Measurements from ENCODE around the gene ITCH. TPM values are rescaled to one million over a fixed set of nuclear protein-coding genes. Genes with fewer than 3 reads are reported as not detected.
"Not testable (repeated sequence)": the region's sequence is repeated elsewhere in the genome, so short reads cannot be mapped to it uniquely, and the experiment has no call there.

The ITCH gene
- total RNA-seq, 4 donors from 2014 or later: 50.3 to 64.3 (median 52.8) TPM

DNA sequence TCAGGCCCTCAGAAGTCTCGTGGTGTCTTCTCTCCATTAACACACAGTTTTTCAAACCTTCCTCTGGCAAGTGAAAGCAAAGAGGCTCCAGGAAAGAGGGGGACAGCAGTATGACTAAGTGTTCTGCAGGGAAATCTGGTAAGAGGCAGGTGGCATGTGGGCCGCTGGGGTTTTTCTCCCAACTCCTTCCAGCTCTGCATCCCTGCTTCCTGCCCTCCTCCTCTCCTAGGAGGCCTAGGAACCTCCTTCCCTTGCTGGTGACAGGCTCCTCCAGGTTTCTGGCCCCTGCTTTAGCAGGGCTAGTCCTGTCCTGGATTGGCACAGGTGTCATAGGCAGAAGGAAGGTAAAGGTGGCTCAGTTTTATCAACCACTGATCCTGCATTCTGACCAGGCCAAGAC lies 7.6 kb upstream of the ITCH start:
- H3K27me3 ChIP-seq: no peaks in the 10 kb centered on the region
- no peaks in the 10 kb centered on the region for H3K9me3 ChIP-seq
- H3K4me3 ChIP-seq: no peak overlapping the region
- WGBS: 73% methylated on average over 2 of the region's 2 CpGs
- DNase-seq (ENCODE audit: extremely low spot score): no peak
- H3K27ac ChIP-seq (replicated peaks in 1 of 4): no peak overlapping the region
- H3K36me3 ChIP-seq: no peaks in the 10 kb centered on the region
- H3K4me1 ChIP-seq: no peaks in the 10 kb centered on the region
- intact Hi-C loops (cut with DNase I): no loop called here
- TF ChIP-seq EP300 (IDR thresholded peaks at IDR 0.05) (no peak), POLR2AphosphoS5 (IDR thresholded peaks at IDR 0.05) (no peak), POLR2A (IDR thresholded peaks at IDR 0.05; ENCODE audit: low read depth) (no peak)
- TF ChIP-seq, protein P1, sequence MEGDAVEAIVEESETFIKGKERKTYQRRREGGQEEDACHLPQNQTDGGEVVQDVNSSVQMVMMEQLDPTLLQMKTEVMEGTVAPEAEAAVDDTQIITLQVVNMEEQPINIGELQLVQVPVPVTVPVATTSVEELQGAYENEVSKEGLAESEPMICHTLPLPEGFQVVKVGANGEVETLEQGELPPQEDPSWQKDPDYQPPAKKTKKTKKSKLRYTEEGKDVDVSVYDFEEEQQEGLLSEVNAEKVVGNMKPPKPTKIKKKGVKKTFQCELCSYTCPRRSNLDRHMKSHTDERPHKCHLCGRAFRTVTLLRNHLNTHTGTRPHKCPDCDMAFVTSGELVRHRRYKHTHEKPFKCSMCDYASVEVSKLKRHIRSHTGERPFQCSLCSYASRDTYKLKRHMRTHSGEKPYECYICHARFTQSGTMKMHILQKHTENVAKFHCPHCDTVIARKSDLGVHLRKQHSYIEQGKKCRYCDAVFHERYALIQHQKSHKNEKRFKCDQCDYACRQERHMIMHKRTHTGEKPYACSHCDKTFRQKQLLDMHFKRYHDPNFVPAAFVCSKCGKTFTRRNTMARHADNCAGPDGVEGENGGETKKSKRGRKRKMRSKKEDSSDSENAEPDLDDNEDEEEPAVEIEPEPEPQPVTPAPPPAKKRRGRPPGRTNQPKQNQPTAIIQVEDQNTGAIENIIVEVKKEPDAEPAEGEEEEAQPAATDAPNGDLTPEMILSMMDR (IDR thresholded peaks at IDR 0.05): no peak

DNA sequence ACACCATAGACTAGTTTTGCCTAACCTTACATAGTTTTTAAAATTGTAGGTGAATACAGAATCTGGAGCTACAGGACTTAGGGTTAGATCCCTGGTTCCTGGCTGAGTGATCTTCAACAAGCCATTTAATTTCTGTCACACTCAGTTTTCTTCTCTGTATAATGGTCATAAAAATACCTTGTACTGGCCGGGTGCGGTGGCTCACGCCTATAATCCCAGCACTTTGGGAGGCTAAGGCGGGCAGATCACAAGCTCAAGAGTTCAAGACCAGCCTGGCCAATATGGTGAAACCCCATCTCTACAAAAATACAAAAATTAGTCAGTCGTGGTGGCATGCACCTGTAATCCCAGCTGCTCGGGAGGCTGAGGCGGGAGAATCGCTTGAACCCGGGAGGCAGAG lies 3.3 kb upstream of the ITCH start:
- H3K27me3 ChIP-seq; H3K36me3 ChIP-seq; H3K27ac ChIP-seq (replicated peaks in 1 of 4); DNase-seq (ENCODE audit: extremely low spot score); H3K9me3 ChIP-seq; H3K4me3 ChIP-seq: not testable (repeated sequence)
- peaks cover 12 to 13% (median 13%) of the 10 kb centered on the region in 4 donors for H3K4me1 ChIP-seq
- 96% methylated on average over 9 of the region's 9 CpGs for WGBS
- intact Hi-C loops (cut with DNase I): loop anchor here (5.0 kb wide), 1 partner anchor 57 kb away; the partner anchor contains the start of gene AHCY

DNA sequence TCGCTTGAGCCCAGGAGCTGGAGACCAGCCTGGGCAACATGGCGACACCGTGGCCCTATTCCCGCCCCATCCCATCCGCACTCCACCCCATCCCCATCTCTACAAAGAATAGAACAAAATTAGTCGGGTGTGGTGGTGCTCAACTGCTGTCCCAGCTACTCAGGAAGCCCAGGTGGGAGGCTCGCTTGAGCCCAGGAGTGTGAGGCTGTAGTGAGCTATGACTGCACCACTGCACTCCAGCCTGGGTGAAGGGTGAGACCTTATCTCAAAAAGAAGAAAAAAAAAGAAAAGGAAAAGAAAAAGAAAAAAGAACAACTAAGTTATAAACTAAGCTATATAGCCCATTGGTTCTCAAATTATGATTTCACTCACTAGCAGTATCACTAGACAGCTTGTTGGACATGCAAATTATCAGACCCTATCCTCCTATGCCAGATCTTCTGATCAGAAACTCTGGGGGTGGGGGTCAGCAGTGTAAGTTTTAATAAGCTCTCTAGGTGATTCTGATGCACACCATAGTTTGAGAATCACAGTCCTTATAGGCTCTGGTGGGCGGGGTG lies 491 bp upstream of the ITCH start:
- no peak for DNase-seq (ENCODE audit: extremely low spot score)
- H3K27me3 ChIP-seq: no peaks in the 10 kb centered on the region
- H3K27ac ChIP-seq (replicated peaks in 1 of 4): peak overlapping the region; percentile 90 to 97 (median 93)
- peaks cover 37 to 42% (median 41%) of the 10 kb centered on the region in 4 donors for H3K4me1 ChIP-seq
- TF ChIP-seq EP300 (IDR thresholded peaks at IDR 0.05): no peak
- TF ChIP-seq POLR2AphosphoS5 (IDR thresholded peaks at IDR 0.05): no peak
- TF ChIP-seq, protein P1 (IDR thresholded peaks at IDR 0.05): no peak
- TF ChIP-seq POLR2A (IDR thresholded peaks at IDR 0.05; ENCODE audit: low read depth): no peak
- no peaks in the 10 kb centered on the region for H3K9me3 ChIP-seq
- H3K4me3 ChIP-seq: peak overlapping the region; percentile 69 to 96 (median 92)
- H3K36me3 ChIP-seq: peaks cover 0 to 4% (median 0%) of the 10 kb centered on the region in 4 donors
- intact Hi-C loops (cut with DNase I): loop anchor here (5.0 kb wide), 1 partner anchor 60 kb away; the partner anchor contains the start of gene AHCY
- 67% methylated on average over 8 of the region's 8 CpGs for WGBS

DNA sequence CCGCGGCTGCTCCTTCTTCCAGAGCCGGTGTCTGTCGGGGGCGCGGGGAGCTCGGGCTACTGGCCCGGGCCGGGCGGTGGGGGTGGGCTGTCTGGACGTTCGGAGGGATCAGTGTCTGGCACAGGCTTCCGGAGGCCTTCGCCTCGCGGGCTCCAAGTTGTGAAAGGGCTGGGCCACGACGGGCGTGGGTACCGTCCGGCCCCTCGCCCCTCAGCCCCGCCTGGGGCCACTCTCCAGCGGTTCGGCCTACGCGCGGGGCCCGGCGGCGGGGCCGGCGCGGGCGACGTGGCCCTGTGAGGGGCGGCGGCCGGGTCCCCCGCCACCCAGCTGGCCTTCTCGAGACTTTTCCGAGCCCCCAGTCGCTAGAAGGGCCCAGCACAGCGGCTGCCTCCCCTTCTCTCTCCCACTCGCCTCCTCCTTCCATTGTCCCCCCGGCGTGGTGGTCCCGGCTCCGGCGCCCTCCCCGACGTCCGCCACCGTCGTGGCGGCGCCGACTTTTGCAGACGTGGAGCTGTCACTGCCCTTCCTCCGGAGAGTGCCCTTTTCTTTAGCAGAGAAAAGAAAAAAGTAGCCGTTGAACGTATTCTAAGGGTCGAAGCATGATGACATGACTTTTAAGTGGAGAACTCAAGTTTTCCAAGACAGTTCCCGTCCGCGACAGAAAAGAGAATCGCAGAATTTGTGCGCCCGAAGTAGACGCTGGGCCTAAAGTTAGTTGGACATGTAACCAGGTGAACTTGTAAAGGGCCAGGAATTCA lies 571 bp downstream of the ITCH start:
- WGBS: under 1% methylated on average over 54 of the region's 70 CpGs

DNA sequence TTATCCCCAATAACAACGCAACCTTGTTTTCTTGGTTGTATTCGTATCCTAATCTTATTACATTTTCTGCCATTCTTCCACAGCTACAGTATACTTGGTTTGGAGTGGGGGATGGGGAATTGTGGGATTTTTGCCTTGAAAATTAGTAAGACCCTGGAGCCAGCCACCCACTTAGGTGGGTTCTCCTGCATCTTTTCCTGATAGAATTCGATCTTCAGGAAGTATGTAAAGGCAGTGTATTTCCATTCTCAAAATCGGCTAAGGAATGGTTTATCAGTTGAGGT lies 1.1 kb downstream of the ITCH start:
- TF ChIP-seq POLR2A (IDR thresholded peaks at IDR 0.05; ENCODE audit: low read depth) (no peak), POLR2AphosphoS5 (IDR thresholded peaks at IDR 0.05) (no peak), EP300 (IDR thresholded peaks at IDR 0.05) (no peak)
- TF ChIP-seq, protein P1 (IDR thresholded peaks at IDR 0.05): no peak
- Histone ChIP-seq H3K4me1 (peaks cover 44 to 58% (median 55%) of the 10 kb centered on the region in 4 donors), H3K27ac (replicated peaks in 1 of 4) (peak overlapping the region; percentile 90 to 97 (median 93)), H3K9me3 (no peaks in the 10 kb centered on the region), H3K4me3 (peak overlapping the region; percentile 69 to 96 (median 92)), H3K36me3 (peaks cover under 1 to 10% (median 2%) of the 10 kb centered on the region in 4 donors), H3K27me3 (no peaks in the 10 kb centered on the region)
- 51% methylated on average over 4 of the region's 4 CpGs for WGBS
- DNase-seq (ENCODE audit: extremely low spot score): no peak
- intact Hi-C loops (cut with DNase I): loop anchor here (5.0 kb wide), 1 partner anchor 62 kb away; the partner anchor contains the start of gene AHCY

More for the DNA sequence above, 571 bp downstream of the ITCH start:
- no peak for TF ChIP-seq EP300 (IDR thresholded peaks at IDR 0.05)
- TF ChIP-seq, protein P1 (IDR thresholded peaks at IDR 0.05): no peak
- no peak for TF ChIP-seq POLR2A (IDR thresholded peaks at IDR 0.05; ENCODE audit: low read depth)
- TF ChIP-seq POLR2AphosphoS5 (IDR thresholded peaks at IDR 0.05): no peak
- Histone ChIP-seq H3K36me3 (peaks cover 0 to 5% (median 0%) of the 10 kb centered on the region in 4 donors), H3K4me3 (peak overlapping the region; percentile 69 to 96 (median 92)), H3K27me3 (no peaks in the 10 kb centered on the region), H3K4me1 (peaks cover 44 to 52% (median 52%) of the 10 kb centered on the region in 4 donors), H3K27ac (replicated peaks in 1 of 4) (peak overlapping the region; percentile 90 to 97 (median 93)), H3K9me3 (no peaks in the 10 kb centered on the region)
- intact Hi-C loops (cut with DNase I): loop anchor here (5.0 kb wide), 1 partner anchor 61 kb away; the partner anchor contains the start of gene AHCY
- DNase-seq (ENCODE audit: extremely low spot score): no peak
